Left renal cortex interstitium (tissue), 4 donors: ENCODE data around the gene ZNF205. TPM values are rescaled to one million over a fixed set of nuclear protein-coding genes. Genes with fewer than 3 reads are reported as not detected.
A peak's percentile ranks its signal among the peaks of the same experiment; 100 is the strongest.

Experiments
- DNase-seq, 4 donors: peaks; one replicate each; pipeline ENCODE4 v3.0.0-alpha.2; 2013; ENCODE audit warnings: low read depth in 4 of 4, low spot score in 2 of 4, missing footprints in 1 of 4
- polyA plus RNA-seq, 4 donors: library from polyadenylated mRNA; unstranded; fragments of 120-200 nt; gene quantifications; one replicate each; pipeline ENCODE4 v1.2.1, GENCODE V29; 2013; ENCODE audit not compliant: insufficient read length in 4 of 4

Gene ZNF205
- polyA plus RNA-seq, 4 donors: 15.7 to 22.6 (median 17.8) TPM

GRCh38 chr16:3145660-3146059 is 33.3 kb downstream of the ZNF205 start:
- no peak for DNase-seq

GRCh38 chr16:3147046-3147756 is 34.8 kb downstream of the ZNF205 start:
- DNase-seq: no peak

GRCh38 chr16:3147757-3148104 is 35.3 kb downstream of the ZNF205 start:
- no peak for DNase-seq

- DNase-seq: no peak
These were observed 36.1 kb downstream of the ZNF205 start for GRCh38 chr16:3148256-3149192.

GRCh38 chr16:3149193-3149530 is 36.8 kb downstream of the ZNF205 start:
- DNase-seq: no peak

GRCh38 chr16:3149630-3150345 is 37.4 kb downstream of the ZNF205 start:
- peak in 1 of 4 donors; percentile 46 for DNase-seq

- DNase-seq: peak; percentile 91 to 97 (median 94)
These were observed 38.2 kb downstream of the ZNF205 start for GRCh38 chr16:3150346-3151218.

GRCh38 chr16:3152027-3152276 is 39.6 kb downstream of the ZNF205 start:
- DNase-seq: no peak

GRCh38 chr16:3152277-3152990 is 40.0 kb downstream of the ZNF205 start:
- DNase-seq: peak in 1 of 4 donors; percentile 80

GRCh38 chr16:3152991-3153368 is 40.6 kb downstream of the ZNF205 start:
- DNase-seq: no peak

GRCh38 chr16:3155181-3155580 is 42.8 kb downstream of the ZNF205 start:
- no peak for DNase-seq

GRCh38 chr16:3155972-3156371 is 43.6 kb downstream of the ZNF205 start:
- no peak for DNase-seq

GRCh38 chr16:3157229-3158025 is 45.0 kb downstream of the ZNF205 start:
- DNase-seq: peak in 1 of 4 donors; percentile 26

- DNase-seq: no peak
These were observed 45.7 kb downstream of the ZNF205 start for GRCh38 chr16:3158026-3158509.

- peak in 1 of 4 donors; percentile 19 for DNase-seq
These were observed 46.3 kb downstream of the ZNF205 start for GRCh38 chr16:3158510-3159314.

- DNase-seq: no peak
These were observed 49.0 kb downstream of the ZNF205 start for GRCh38 chr16:3161235-3162018.
